GM12874 (cell line): ENCODE measurements around the gene NANP.

Source experiments
- TF ChIP-seq, protein P1 (sequence below): IDR thresholded peaks from 2 replicates; pipeline ENCODE4 v1.5.1; 2011; ENCODE audit warnings: low read depth, mild to moderate bottlenecking, control low read depth, low read length, moderate library complexity; ENCODE audit not compliant: insufficient read depth

The NANP gene

DNA sequence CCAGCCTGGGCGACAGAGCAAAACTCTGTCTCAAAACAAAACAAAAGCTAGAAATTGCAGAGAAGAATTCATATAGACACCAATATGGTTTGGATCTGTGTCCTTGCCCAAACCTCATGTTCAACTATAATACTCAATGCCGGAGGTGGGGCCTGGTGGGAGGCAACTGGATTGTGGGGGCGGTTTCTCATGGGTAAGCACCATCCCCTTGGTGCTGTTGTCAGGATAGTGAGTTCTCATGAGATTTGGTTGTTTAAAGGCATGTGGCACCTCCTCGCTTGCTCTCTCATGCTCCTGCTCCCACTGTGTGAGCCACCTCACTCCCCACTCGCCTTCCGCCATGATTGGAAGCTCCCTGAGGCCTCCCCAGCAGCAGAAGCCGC lies 53.7 kb downstream of the NANP start:
- TF ChIP-seq, protein P1, sequence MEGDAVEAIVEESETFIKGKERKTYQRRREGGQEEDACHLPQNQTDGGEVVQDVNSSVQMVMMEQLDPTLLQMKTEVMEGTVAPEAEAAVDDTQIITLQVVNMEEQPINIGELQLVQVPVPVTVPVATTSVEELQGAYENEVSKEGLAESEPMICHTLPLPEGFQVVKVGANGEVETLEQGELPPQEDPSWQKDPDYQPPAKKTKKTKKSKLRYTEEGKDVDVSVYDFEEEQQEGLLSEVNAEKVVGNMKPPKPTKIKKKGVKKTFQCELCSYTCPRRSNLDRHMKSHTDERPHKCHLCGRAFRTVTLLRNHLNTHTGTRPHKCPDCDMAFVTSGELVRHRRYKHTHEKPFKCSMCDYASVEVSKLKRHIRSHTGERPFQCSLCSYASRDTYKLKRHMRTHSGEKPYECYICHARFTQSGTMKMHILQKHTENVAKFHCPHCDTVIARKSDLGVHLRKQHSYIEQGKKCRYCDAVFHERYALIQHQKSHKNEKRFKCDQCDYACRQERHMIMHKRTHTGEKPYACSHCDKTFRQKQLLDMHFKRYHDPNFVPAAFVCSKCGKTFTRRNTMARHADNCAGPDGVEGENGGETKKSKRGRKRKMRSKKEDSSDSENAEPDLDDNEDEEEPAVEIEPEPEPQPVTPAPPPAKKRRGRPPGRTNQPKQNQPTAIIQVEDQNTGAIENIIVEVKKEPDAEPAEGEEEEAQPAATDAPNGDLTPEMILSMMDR, result no peak

DNA sequence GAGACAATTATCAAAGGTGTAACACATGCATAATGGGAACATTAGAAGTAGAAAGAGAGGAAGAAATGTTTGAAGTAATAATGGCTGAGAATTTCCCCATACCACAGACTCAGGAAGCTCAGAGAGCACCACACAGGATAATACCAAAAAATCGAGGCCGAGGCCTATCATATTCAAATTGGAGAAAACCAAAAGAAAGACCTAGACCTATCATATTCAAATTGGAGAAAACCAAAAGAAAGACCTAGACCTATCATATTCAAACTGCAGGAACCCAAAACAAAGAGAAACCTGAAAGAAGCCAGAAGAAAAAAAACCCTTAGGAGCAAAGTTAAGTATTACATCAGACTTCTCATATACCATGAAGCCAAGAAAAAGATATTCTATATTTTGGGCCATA lies 56.5 kb downstream of the NANP start:
- TF ChIP-seq, protein P1, result no peak

DNA sequence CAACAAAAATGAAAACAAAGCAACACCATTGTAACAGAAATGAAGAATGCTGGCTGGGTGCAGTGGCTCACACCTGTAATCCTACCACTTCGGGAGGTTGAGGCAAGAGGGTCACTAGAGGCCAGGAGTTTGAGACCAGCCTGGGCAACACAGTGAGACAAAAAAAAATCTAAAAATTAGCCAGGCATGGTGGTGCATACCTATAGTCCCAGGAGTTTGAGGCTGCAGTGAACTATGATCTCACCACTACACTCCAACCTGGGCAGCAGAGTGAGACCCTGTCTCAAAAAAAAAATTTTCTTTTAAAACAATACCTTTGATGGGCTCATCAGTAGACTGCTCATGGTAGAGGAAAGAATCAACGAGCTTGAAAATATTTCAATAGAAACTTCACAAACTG lies 57.0 kb downstream of the NANP start:
- TF ChIP-seq, protein P1, result no peak

DNA sequence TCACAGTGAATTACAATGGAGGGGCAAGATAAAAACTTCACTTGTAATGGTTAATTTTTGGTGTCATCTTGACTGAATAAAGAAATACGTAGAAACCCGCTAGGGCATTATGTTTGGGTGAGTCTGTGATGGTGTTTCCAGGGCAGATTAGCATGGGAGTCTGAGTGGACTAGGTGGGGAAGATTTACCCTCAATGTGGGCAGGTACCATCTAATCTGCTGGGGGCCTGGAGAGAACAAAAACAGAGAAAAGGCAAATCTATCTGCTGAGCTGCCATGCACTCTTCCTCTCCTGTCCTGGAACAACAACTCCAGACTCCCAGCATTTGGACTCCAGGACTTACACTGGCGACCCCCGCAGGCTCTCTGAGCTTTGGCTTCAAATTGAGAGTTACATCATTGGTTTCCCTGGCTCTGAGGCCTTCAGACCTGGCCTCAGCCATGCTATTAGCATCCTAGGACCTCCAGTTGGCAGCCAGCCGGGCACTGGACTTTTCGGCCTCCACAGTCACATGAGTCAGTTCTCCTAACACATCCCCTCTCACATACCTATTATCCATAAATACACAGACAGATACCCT lies 58.1 kb downstream of the NANP start:
- TF ChIP-seq, protein P1, result no peak

DNA sequence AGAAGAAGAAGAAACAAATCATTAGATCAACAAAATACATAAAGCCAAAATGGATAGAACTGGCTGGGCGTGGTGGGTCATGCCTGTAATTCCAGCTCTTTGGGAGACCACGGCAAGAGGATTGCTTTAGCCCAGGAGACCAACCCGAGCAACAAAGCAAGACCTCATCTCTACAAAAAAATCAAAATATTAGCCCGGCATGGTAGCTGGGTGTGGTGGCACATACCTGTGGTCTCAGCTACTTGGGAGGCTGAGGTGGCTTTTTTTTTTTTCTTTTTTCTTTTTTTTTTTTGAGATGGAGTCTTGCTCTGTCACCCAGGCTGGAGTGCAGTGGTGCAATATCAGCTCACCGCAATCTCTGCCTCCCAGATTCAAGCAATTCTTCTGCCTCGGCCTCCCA lies 59.9 kb downstream of the NANP start:
- TF ChIP-seq, protein P1, result no peak

DNA sequence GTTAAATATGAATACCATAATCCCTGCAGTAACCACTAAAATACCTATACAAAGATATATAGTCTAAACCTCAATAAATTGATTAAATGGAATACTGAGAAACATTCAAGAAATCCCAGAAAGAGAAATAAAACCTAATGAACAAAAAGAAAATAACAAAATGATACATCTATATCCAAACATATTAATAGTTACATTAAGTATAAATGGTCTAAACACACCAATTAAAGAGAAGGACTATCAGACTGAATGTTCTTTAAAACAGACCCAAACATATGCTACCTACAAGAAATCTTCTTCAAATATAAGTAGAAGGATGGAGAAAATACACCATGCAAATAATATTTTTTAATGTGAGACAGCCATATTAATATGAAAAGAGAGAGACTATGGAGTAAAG lies 60.5 kb downstream of the NANP start:
- TF ChIP-seq, protein P1, result no peak
